Measurements from ENCODE around the gene PLBD2.

PLBD2 gene

DNA sequence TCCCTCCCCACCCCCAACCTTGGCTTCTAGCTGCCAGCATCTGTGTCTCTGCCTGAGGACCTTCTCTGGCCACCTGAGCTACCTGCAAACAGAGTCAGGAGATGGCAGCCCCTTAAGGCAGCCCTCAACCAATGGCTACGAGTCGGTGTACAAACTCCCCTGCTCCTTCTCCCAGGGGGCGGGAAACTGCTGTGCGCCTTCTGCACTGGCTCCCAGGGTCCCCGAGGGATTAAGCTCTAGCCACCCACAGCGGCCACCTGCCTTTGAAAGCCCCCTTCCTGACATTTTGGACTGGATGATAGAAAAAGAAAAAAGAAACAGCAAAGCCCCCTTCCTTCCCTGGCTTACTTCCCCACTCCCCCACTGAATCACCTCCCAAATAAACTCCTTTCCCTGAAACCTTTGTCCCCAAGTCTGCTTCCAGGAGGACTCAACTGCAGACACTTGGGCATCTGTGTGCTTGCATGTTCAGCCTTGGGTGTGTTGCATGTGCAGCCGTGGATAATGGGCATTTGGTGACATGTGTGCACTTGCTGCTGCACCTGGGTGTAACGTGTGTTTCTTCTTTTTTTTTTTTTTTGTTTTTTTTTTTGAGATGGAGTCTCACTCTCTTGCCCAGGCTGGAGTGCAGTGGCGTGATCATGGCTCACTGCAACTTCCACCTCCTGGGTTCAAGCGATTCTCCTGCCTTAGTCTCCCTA, 39.3 kb downstream of the PLBD2 start:
- DNase-seq: no peak

DNA sequence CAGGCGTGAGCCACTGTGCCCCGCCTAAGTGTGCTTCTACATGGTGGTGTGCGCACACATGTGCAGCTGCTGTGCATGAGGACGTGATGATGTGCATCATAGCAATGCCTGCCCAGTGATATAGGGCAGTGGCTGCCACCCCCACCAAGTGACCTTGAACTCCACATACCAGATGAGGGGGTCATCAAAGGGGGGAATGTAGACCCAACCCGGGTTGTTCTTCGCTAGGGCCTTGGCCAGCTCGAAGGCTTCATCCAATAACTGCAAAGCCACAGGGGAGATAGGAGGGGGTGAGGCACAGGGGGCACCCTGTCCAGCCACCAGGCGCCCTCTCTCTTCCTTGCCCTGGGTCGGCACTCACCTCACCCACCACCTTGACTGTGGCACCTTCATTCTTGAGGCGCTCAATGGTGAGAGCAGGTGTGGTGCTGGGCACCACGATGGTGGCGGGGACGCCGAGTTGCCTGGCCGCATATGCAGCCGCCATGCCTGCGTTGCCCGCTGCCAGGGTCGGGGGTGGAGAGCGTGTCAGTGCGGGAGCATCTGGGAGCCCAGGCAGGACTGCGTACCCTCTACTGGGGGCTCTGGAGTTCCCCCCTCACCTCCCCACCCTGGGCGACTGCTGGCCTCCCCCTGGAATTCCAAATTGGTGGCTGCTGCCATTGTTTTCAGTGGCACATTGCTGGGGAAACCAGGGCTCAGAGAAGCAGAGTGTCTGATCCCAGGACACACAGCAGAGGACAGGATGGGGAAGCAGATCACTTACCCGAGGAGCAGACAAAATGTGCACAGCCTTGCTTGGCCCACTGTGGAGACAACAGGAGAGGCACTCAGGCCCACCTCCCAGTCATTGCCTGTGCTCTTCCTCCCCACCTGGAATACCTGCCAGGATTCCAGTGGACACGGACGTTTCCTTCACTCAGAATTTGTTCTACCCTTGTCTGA, 40.2 kb downstream of the PLBD2 start:
- no peak for DNase-seq

DNA sequence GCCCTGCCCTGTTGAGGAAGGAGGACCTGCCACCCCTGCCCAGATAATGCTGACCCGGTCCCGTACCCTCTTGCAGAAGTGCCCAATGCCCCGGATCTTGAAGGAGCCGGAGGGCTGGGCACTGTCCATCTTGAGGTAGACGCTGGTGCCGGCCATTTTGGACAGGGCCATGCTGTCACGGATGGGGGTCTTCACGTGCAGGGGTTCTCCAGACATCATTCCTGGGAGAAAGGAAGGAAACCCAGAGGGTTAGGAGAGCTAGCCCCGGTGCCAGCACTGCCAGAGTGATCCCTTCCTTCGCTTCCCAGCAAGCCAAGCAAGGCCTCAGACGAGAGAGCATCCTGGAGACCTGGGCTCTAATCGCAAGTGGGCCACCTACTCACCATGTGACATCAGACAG, 41.1 kb downstream of the PLBD2 start:
- no peak for DNase-seq

DNA sequence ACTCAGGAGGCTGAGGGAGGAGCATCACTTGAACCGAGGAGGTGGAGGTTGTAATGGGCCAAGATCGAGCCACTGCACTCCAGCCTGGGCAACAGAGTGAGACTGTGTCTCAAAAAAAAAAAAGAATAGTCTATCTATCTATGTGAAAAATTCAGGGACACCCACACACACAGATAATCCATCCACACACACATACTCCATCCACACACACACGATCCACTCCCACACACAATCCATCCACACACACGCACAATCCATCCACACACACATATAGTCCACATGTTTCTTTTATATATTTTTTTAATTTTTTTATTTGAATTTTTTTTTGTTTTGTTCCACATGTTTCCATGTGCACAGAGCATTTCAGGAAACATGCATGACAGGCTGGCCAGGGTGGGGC, 42.0 kb downstream of the PLBD2 start:
- DNase-seq: no peak

DNA sequence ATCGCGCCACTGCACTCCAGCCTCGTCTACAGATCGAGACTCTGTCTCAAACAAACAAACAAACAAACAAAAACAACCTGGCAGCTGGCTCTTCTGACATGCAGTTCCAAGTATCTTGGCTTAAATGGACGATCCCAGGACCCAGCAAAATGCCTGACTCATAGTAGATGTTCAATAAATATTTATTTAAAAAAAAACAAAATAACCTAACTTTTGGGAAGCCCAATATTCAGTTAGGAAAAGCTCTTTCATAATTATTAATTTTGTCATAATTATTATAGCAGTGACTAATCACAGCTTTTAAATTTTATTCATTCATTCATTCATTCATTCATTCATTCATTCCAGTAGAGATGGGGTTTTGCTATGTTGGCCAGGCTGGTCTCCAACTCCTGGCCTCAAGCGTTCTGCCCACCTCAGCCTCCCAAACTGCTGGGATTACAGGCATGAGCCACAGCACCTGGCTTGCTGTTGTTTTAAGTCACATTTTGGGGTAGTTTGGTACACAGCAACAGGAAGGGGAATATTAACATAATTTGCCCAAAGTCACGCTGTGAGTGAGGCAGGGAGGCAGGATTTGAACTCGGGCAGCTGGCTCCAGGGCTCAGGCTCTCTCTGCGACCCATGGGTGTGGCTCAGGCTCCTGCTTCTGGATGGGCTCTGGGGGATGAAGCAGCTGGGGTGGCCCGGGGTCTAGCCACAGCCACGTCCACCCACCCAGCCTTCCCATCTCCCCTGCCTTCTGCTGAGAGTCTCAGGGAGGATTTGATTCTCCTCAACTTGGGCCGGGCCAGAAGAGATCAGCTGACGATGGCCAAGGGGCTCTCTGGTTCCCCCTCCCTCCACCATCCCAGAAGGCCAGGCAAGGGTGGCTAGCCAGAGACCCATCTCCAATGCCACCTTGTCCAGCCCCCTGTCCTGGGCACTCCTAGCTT, 42.9 kb downstream of the PLBD2 start:
- DNase-seq: no peak

DNA sequence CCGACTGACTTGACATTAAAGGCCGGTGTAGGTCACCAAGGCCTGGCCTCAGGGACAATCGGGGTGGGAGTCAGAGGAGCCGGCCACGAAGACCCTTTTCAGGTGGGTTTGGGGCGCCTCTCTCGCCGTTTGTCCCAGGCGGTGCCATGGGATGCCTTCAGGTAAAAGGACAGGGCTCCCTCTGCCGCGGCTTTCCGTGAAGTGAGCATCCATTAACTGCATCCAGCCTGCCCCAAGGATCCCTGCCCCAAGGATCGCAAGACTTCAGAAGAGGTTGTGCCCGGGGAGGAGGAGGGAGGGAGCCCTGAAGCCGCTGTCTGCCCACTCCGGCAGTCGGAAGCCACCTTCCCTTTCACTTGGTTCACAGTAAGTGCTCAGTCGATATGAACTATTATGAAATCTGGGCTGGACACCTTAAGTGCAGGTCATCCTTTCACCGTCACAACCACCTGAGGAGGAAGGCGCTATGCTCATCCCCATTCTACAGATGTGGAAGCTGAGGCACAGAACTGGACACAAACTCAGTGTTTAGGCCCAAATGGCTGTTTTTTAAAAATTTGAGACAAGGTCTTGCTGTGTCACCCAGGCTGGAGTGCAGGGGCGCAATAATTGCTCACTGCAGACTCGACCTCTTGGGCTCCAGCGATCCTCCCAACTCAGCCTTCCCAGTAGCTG, 44.3 kb downstream of the PLBD2 start:
- no peak for DNase-seq

DNA sequence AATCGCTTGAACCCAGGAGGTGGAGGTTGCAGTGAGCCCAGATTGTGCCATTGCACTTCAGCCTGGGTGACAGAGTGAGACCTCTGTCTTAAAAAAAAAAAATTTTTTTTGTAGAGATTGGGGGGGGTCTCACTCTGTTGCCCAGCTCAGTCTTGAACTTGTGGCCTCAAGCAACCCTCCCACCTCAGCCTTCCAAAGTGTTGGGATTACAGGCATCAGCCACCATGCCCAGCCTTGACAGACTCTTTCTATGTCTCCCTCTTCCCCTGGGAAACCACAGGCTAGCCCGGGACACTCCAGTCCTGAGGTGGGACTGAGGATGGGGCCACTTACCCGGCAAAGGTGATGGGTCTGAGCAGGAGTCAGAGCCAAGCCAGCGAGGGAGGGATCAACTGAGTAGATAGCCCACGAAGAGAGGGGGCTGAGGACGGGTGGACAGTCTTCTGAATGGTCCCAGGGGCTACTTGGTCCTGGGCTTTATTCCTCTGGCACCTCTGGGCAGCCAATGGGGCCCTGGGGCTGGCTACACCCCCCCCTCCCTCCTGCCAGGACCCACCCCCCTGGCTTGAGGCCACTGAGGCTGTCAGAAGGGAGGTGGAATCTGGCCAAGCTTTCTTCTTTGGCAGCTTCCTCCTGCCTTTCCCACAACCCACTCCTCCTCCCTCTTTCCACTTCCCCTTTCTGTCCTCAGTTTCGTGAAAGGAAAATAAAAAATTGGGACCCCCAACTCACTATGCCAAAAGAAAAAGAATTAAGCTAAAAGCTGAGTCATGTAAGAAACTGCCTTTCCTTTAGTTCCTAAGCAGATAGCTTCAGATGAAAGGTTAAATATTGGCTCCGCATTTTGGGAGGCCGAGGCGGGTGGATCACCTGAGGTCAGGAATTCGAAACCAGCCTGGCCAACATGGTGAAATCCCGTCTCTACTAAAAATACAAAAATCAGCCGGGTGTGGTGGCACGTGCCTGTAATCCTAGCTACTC, 45.3 kb downstream of the PLBD2 start, which contains the start of gene SDS:
Gene SDS, minus strand, starts transcription at position 453 of the 981 bp plus-strand sequence. CDS start 4,179 bp downstream, outside the sequence.
- DNase-seq: no peak

DNA sequence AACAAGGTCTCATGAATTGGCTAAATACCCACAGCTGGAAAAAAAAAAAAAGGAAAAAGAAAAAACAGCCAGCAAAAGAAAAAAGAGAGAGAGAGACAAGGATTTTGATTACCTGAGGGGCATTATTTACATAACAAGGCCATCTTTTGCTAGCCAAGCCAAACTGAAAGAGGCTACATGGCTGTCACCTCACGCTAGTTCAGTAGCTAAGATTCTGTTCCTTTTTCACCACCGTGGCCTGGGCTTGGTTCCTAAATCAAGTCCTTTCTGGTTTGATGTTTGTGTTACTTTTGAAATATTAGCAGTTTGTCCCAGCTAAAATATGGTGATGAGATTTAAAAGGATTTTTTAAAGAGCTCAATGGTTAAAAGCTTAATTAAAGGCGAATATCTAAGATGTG, 47.3 kb downstream of the PLBD2 start:
- no peak for DNase-seq

DNA sequence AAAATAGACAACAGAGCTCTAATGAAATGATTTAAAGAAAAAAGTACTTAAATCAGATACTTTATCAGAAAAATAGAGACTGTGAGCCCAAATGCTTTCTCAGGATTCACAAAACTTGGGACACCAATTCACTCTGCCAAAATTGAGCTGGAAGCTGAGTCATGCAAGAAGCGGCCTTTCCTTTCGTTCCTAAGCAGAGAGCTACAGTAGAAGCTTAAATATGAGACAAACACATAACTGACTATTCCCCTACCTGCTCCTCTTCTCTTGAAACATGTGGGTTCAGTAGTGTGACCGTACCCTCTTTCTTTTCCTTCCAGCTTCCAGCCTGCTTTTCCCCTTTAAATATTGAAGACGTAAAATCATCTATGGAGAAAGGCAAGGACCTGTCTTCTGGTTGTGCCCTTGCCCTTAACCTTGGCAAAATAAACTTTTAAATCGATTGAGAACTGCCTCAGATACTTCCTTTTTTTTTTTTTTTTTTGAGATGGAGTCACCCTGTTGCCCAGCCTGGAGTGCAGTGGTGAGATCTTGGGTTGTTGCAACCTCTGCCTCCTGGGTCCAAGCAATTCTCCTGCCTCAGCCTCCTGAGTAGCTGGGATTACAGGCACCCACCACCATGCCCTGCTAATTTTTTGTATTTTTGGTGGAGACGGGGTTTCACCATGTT, 49.7 kb downstream of the PLBD2 start:
- no peak for DNase-seq

DNA sequence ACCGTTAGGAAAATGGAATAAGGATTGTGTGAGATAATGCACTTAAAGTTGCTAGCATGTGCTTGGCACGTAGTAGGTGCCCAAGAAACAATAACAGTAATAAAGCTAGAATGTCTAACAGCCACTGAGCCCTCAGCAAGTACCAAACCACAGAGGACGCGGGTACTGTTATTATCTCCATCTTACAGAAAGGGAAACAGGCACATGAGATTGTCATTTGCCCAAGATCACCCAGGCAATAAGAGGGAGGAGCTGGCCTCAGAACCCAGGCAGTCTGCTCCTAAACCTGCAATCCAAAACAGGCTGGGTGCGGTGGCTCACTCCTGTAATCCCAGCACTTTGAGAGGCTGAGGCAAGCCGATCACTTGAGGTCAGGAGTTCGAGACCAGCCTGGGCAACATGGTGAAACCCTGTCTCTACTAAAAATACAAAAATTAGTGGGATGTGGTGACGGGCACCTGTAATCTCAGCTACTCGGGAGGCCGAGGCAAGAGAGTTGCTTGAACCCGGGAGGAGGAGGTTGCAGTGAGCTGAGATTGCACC, 50.4 kb downstream of the PLBD2 start:
- no peak for DNase-seq

DNA sequence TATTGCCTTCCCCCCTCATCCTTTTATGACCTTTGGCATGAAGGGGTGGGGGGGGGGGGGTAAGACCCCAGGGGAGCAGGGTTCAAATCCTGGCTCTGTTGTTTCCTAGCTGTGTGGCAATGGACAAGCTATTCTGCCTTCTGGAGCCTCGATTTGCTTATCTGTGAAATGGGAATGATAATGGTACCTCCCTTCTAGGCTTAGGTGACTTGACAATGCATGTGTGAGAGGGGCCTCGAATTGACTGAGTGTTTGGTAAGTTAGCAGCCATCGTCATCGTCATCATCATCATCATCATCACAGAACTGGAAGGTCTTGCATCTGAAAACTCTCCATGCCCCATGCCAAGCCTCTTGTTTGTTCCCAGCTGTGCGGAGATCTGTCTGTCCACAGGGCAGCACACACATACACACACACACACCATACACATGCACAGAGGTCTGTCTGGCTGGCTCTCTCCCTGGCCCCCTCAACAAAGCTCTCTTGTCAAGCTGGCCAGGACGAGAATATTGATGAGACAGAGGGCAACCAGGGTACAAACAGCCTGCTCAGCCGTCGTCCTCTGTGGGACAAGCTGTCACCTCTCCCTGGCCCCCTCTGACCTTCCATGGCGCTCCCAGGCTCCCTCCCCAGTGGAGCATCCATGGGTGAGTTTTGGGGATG, 51.2 kb downstream of the PLBD2 start:
- DNase-seq: no peak

DNA sequence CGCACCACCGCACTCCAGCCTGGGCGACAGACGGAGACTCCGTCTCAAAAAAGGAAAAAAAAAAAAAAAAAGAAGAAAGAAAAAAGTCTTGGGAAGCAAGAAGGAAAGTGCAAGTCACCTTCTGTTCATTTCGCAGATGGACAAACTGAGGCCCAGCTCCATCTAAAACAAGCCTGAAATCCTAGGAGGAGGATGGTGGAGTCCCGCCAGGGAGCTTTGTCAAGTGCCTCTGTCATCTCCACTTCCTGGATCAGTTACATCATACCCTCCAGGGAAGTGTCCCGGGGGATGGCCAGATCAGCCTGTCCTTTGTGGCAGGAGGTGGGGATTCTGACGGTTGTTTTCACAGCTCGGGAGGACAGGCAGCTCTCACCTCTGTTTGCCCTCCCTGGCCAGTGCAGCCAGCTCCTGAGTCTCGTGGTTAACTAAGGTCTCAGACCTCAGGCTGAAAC, 55.1 kb downstream of the PLBD2 start:
- DNase-seq: no peak

DNA sequence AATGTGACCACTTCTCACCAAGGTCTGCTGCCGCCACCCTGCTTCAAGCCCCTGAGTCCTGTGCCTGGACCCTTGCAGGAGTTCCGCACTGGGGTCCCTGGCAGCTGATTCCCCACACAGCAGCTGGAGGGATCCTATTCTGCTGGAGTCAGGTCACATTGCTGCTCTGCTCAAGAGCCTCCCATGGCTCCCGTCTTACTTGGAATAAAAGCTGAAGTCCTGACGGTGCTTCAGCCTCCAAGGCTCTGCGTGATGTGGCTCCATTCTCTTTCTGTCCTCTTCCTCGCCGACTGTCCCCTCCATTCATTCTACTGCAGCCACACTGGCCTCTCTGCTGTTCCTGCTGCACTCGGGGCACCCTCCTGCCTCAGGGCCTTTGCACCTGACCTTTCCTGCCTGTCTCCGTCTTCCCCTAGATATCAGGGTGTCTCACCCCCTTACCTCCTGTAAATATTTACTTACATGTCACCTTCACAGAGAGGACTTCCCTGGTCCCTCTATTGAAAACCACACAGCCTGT, 56.2 kb downstream of the PLBD2 start:
- DNase-seq: no peak

DNA sequence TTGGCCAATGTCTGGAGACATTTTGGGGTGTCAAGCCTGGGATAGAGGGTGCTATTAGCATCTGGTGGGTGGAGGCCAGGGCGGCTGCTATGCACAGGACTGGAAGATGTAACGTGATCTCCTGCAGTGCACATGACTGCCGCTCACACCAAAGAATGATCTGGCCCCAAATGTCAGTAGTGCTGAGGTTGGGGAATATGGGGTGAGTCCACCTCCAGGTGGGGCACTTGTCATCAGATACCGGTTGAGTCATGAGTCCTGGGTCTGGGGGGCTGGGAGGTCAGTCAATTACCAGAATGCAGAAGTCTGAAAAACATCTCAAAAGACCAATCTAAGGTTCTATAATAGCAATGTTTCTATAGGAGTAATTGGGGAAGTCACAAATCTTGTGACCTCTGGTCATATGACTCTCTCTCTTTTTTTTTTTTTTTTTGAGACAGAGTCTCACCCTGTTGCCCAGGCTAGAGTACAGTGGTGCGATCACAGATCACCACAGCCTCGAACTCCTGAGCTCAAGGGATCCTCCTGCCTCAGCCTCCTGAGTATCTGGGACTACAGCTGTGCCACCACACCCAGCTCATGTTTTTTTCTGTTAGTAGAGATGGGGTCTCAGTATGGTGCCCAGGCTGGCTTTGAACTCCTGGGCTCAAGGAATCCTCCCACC, 57.8 kb downstream of the PLBD2 start:
- no peak for DNase-seq

DNA sequence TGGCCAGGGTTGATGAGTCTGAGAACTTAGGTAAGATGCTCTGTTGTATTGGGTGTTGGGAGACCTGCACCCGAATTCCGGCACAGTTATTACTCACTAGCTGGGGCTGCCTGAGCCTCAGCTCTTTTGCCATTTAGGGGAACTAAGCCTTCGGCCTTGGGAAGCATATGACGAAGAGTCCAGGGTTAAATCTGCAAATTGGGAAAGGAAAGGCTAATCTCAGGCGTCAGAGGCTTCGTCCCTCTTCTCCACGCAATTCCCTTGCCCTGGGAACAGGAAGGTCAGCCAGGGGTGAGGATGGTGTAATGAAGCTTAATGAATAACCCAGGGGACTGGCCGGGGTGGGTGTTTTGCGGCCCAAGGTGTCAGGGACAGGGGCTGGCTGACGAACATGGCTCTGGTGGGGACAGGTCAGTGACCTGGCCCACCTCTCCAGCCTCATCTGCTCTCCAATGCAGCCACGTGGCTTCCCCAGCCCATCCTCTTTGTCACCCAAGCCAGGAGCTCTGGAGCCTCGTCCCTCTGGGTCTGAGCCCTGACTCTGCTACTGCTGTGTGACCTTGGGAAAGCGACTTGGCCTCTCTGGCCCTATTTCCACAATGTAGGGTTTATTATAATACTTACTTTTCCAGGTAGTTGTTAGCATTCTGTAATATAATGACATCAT, 60.0 kb downstream of the PLBD2 start:
- DNase-seq: no peak

DNA sequence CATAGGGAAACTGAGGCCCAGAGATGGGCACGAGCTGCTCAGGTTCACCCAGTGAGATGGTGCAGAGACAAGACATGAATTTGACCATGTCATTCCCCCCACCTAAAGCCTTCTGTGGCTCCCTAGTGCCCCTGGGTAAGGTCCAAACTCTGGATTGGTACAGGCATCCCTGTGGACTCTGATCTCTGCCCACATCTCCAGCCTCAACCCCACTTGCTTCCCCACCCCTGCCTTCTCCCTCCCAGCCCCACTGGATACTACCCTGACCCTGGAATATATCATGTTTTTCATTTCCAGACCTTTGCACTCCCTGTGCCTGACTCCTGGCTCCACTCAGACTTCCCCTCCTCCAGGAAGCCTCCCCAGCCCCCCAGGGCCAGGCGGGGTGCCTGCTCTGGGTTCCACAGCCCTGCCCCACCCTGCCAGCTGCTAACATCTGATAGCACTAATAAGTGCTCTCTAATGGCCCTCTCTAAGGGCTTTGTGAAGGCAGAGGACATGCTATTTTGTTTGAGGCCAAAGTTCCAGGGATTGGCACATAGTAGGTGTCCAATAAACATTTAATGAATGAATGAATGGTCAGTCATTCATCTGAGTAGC, 62.7 kb downstream of the PLBD2 start:
- DNase-seq: no peak

DNA sequence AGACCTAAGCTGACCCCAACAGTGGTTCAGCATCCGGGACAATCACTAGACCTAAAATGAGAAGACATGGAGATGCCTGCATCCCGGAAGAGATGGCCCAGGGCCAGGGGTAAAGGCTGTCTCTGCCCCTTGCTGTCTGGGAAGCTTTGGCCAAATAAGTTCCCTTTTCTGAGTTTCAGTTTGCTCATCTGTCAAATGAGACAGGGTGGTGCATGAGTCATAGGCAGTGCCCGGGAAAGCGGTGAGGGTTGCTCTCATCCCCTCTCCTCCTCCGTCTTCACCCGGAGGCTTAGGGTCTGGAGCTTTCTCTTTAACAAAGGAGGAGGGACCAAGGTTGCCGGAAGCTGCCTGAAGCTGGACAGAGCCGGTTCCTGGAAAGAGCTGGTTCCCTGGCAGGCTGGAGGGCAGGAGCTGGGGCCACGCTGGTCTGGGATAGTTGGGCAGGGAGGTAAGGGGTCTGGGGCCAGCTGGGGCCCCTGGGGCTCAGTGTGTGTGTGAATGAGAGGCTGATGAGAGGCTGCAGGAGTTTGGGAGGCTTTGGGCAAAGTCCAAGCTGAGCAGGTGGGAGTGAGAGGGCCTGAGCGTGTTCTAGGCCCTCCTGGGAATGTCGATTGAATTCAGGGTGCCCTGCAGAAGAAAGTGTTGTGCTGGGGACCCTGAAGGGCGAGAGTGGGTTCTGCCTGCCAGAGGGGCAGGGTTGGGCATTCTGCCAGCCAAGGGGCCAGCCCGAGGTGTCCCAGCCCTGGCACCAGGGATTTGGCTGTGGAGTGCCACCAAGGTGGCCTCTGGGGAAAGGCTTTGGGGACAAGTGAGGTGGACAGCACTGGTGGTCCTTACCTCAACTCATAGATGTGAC, 63.9 kb downstream of the PLBD2 start, which contains the start of gene SDSL:
Gene SDSL, plus strand, starts transcription at position 351 of the 856 bp plus-strand sequence. CDS start 5,603 bp downstream, outside the sequence.
- no peak for DNase-seq
